SKM-1 treated with dmso at 0.1 percent for 144 hours (cell line): ENCODE data around the gene ADGRD2.
"Not testable (repeated sequence)": the region's sequence is repeated elsewhere in the genome, so short reads cannot be mapped to it uniquely, and the experiment has no call there.

Source experiments
- DNase-seq: peaks from one replicate; lab custom pipeline; 2025; ENCODE audit not compliant: unreplicated experiment; lab: John Stamatoyannopoulos, UW

ADGRD2 gene

GRCh38 chr9:124450241-124450924, at the start of gene ADGRD2:
Gene ADGRD2 (plus strand): TSS chr9:124450451. CDS start chr9:124451667, 1,216 bp downstream.
- DNase-seq = no peak

DNA sequence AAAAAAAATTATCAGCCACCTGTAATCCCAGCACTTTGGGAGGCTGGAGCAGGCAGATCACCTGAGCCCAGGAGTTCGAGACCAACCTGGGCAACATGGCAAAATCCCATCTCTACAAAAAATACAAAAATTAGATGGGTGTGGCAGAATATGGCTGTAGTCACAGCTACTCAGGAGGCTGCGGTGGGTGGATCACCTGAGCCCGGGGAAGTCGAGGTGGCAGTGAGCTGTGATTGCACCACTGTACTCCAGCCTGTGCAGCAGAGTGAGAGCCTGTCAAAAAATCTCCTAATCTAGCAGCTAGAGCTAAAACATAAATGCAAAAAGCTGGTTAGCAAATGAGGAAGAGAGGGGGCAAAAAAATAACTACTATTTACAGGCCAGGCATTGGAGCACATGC, 47.0 kb upstream of the ADGRD2 start:
- DNase-seq = no peak

- no peak for DNase-seq
These were observed 40.8 kb upstream of the ADGRD2 start for GRCh38 chr9:124409410-124409809.

DNA sequence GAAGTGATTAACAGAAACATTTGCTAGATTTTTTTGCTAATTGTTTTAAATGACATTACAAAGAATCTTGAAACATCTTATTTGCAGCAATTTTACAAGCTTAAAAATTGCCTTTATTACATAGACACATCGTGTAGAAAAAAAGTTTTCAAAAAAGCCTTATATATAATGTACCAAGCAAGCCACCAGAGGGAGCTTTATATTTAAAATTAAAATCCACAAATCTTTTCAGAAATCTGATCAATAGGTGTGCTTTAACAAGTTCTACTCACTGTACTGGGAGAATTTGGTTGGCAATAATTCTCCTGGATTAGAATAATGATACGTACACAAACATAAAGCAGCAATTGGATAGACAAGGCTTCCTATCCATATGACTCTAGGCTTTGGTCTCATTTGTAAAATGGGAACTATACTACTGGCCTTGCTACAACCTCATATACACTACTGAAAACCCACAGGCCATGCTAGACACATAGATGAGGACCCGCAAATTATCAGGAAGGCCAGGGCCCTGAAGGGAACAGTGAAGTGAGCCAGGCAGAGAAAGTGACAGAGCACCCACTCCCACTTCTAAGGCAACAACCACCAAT, 39.8 kb upstream of the ADGRD2 start:
- no peak for DNase-seq

- no peak for DNase-seq
These were observed 38.6 kb upstream of the ADGRD2 start for GRCh38 chr9:124411514-124412227.

DNA sequence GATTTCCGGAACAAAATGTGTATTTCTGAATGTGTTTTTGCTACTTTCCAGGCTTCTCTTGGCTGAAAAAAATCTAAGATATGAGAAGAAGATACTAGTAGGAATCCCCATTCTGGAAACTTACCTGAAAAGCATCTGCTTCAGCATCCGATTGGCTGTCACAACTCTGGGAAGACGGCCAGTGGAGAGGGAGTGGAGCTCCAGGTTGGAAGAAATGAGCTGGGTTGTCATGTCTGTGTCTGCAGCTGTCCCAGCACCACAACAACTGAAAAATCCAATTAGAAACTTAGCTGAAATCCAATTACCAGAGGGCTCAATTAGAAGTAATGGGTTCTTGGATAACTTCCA, 38.0 kb upstream of the ADGRD2 start:
- DNase-seq = no peak

DNA sequence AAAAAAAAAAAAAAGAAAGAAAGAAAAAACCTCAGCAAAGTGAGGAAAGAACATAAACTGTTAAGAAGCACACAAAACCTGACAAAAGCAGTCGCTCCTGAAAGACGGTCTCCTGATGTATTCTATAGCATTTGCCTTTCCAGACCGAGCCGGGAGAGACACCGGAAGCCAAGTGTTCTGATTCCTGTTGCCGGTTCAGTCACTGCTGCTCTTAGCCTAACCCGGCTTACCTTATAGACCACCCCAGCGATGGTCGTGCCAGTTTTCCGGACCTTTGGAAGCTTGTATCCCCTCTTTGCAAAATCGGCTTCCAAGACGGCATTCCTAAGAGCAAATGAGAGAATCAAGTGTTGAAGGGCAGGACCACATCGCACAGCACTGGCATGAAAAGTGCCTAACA, 35.6 kb upstream of the ADGRD2 start:
- DNase-seq = no peak

- DNase-seq = peak; percentile 97
These were observed 35.0 kb upstream of the ADGRD2 start, which contains the start of gene PSMB7 for GRCh38 chr9:124415102-124415851. Gene PSMB7 (minus strand): TSS chr9:124415442. CDS start chr9:124415425, 17 bp downstream.

DNA sequence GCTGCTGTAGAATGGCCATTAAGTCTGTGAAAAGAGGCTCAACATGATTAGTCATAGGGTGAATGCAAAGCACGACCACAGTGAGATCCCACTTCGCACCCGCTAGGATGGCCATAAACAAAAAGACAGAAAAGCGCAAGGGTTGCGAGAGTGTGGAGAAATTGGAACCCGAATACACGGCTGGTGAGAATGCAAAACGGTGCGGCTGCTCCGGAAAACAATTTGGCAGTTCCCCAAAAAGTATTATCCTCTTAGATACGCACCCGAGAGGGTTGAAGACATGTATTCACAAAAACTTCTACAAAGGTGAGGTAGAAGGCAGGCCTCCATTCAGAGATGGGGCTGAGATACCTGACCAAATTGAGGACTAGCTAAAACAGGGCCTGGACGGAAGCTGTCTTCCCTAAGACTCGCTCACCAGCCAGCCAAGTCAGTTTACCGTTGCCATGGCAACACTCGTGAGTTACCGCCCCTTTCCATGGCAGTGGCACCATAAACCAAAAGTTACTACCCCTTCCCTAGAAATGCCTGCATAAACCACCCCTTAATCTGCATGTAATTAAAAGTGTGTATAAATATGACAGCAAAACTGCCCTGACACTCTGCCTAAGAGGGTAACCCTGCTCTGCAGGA, 34.3 kb upstream of the ADGRD2 start:
- DNase-seq = no peak

GRCh38 chr9:124419832-124420489, 30.3 kb upstream of the ADGRD2 start:
- DNase-seq = no peak

- DNase-seq = no peak
These were observed 29.2 kb upstream of the ADGRD2 start for GRCh38 chr9:124420991-124421543.

DNA sequence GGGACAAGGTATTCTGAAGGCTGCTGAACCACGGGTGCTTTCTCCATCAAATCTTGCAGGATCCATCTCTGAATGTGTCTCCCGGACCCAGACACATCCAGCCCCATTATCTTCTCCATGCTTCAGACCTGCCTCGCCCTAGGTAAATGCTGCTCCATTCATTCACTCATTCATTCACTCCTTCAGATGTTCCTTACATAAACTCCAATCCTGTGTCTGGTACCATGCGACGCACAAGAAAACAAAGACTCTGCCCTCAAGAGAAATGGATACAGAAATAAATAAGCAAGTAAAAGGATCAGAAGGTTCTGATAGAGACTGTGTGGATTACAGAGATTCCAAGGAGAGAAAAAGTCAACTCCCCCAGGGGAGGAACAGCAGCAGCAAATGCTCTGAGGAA, 27.1 kb upstream of the ADGRD2 start:
- DNase-seq = no peak

GRCh38 chr9:124423591-124423990, 26.7 kb upstream of the ADGRD2 start:
- no peak for DNase-seq

DNA sequence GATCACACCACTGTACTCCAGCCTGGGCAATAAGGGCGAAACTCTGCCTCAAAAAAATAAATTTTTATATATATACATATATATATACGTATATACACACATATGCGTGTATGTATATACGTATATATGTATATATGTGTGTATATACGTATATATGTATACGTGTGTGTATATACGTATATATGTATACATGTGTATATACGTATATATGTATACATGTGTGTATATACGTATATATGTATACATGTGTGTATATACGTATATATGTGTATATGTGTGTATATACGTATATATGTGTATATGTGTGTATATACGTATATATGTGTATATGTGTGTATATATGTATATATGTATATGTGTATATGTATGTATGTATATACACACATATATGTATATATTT, 24.5 kb upstream of the ADGRD2 start:
- DNase-seq = not testable (repeated sequence)

DNA sequence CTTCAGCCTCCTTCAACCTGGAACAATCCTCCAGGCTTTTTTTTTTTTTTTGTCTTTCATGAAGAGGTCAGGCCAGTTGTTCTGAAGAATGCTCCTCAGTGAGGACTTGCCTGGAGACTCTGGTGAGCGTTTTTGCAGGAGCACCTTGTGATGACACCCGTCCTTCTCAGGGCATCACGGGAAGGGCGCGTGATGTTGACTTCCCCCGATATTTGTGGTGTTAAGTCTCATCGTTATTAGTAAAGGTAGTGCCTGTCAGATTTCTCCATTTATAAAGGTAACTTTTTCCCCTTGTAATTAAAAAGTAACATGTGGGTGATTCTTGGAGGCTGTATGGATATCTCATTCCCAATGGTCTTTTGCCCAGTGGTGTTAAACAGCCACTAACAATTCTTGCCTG, 23.9 kb upstream of the ADGRD2 start:
- no peak for DNase-seq

DNA sequence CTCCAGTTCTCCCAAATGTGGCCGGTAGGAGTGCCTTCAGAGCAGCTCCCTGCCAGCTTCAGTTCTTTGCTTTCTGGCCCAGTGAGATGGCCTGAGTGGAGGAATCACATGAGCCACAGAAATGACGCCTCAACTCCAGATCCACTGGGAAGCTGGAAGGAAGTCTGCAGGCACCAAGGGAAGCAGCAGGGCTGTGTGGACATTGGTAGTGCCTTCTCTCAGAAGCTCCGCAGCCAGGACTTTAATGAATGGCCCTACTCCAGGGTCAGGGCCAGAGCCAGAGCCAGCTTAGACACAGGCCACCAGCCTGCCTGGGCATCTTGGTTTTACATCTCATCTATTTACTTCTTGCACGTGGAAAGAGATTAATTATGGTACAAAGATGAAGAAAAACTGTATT, 23.0 kb upstream of the ADGRD2 start:
- DNase-seq = no peak

GRCh38 chr9:124428751-124429529, 21.3 kb upstream of the ADGRD2 start:
- no peak for DNase-seq

DNA sequence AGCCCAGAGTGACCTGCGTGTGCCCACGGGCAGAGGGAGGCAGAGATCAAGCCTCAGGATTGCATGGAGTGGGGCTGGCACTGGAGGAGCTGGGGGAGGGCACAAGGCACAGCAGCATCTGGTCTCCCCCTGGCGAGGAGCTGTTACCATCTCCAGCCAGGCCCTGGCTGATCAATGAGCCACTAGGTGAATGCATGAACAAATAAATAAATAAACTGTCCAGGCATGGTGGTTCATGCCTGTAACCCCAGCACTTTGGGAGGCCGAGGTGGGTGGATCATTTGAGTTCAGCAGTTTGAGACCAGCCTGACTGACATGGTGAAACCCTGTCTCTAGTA, 20.8 kb upstream of the ADGRD2 start:
- DNase-seq = no peak

DNA sequence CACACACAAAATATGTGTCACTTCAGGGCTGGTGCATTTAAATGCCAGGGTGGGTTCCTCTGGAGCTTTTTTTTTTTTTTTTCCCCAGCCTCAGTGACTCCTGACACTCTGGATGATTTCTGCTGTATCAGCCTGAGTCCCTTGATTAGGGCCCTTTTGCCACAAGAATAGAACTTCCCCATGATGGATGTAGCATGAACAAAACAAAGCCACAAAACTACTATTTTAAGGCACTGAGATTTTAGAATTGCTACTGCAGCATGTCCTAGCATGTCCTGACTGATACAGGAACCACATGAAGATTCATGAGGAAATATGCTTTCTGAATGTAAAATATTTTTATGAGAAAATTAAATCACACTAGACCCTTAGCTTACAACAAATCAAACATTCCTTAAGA, 13.9 kb upstream of the ADGRD2 start:
- DNase-seq = peak; percentile 39

DNA sequence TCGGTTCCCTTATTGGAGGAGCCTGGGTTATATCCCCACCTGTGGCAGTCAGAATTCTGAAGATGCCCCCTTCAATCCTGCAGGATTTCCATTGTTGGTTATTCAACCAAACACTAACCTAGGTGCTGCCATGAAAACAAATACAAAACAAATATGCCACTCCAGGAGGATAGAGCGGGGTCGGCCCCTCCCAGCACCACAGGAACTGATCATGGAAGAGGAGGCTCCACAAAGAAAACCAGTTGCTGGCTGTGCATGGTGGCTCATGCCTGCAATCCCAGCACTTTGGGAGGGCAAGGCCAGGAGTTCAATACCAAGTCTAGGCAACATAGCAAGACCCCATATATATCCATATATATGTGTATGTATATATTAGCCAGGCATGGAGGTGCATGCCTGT, 13.2 kb upstream of the ADGRD2 start:
- DNase-seq = no peak
